Activated CD4-positive, alpha-beta T cell treated with anti-CD3 and anti-CD28 coated beads, Interleukin-2, amount 50 U/mL, for 4 hours (primary cell): Measurements from ENCODE around the gene MACROD2.

Experiments
- DNase-seq, 2 experiments: peaks; one replicate each; pipeline ENCODE4 v3.0.0-alpha.2; 2020

The MACROD2 gene

GRCh38 chr20:14609328-14610221 is 614.3 kb downstream of the MACROD2 start:
- no peak for DNase-seq

- no peak for DNase-seq
Observed at GRCh38 chr20:14611479-14611878, 616.2 kb downstream of the MACROD2 start.

- no peak for DNase-seq
Observed at GRCh38 chr20:14612391-14612790, 617.1 kb downstream of the MACROD2 start.

- no peak for DNase-seq
Observed at GRCh38 chr20:14616003-14616402, 620.7 kb downstream of the MACROD2 start.

GRCh38 chr20:14617123-14617522 is 621.8 kb downstream of the MACROD2 start:
- DNase-seq, result no peak

- DNase-seq, result no peak
Observed at GRCh38 chr20:14619411-14619810, 624.1 kb downstream of the MACROD2 start.

GRCh38 chr20:14622796-14623195 is 627.5 kb downstream of the MACROD2 start:
- DNase-seq, result no peak

GRCh38 chr20:14631011-14631410 is 635.7 kb downstream of the MACROD2 start:
- DNase-seq, result no peak

GRCh38 chr20:14632906-14633305 is 637.6 kb downstream of the MACROD2 start:
- DNase-seq, result no peak

GRCh38 chr20:14633507-14633906 is 638.2 kb downstream of the MACROD2 start:
- DNase-seq, result no peak

GRCh38 chr20:14634665-14635064 is 639.3 kb downstream of the MACROD2 start:
- no peak for DNase-seq

GRCh38 chr20:14637441-14637840 is 642.1 kb downstream of the MACROD2 start:
- no peak for DNase-seq

GRCh38 chr20:14643146-14643545 is 647.8 kb downstream of the MACROD2 start:
- DNase-seq, result no peak

GRCh38 chr20:14643556-14643955 is 648.2 kb downstream of the MACROD2 start:
- no peak for DNase-seq

GRCh38 chr20:14644306-14645097 is 649.2 kb downstream of the MACROD2 start:
- no peak for DNase-seq

- no peak for DNase-seq
Observed at GRCh38 chr20:14647016-14647415, 651.7 kb downstream of the MACROD2 start.

- DNase-seq, result no peak
Observed at GRCh38 chr20:14649662-14650061, 654.3 kb downstream of the MACROD2 start.

GRCh38 chr20:14657266-14658005 is 662.1 kb downstream of the MACROD2 start:
- no peak for DNase-seq

- DNase-seq, result no peak
Observed at GRCh38 chr20:14664101-14664500, 668.8 kb downstream of the MACROD2 start.

GRCh38 chr20:14666696-14667095 is 671.4 kb downstream of the MACROD2 start:
- no peak for DNase-seq

- DNase-seq, result no peak
Observed at GRCh38 chr20:14667226-14667625, 671.9 kb downstream of the MACROD2 start.

- DNase-seq, result no peak
Observed at GRCh38 chr20:14672066-14672465, 676.8 kb downstream of the MACROD2 start.

GRCh38 chr20:14673164-14673563 is 677.8 kb downstream of the MACROD2 start:
- DNase-seq, result no peak
